Neuronal stem cell (in vitro differentiated cells): ENCODE measurements around the gene KAT5.
A peak's percentile ranks its signal among the peaks of the same experiment; 100 is the strongest.

Experiments
- DNase-seq: peaks from one replicate; pipeline ENCODE4 v3.0.0-alpha.2; 2013; ENCODE audit warnings: low spot score
- H2AFZ ChIP-seq: one replicate; pipeline ENCODE4 v1.6.1; 2013; ENCODE audit warnings: mild to moderate bottlenecking, low read length, inconsistent platforms
- H2AK5ac ChIP-seq: 2 replicates; pipeline ENCODE4 v1.6.1; 2013; ENCODE audit warnings: low read depth, mild to moderate bottlenecking, inconsistent platforms, low read length, moderate library complexity, mixed read lengths
- H2BK120ac ChIP-seq: 2 replicates; pipeline ENCODE4 v1.6.1; 2013; ENCODE audit warnings: low read depth, mild to moderate bottlenecking, inconsistent platforms, low read length, moderate library complexity, mixed read lengths
- H2BK12ac ChIP-seq: one replicate; pipeline ENCODE4 v1.6.1; 2013; ENCODE audit warnings: low read length, inconsistent platforms
- H2BK15ac ChIP-seq: 2 replicates; pipeline ENCODE4 v1.6.1; 2013; ENCODE audit warnings: mild to moderate bottlenecking, low read length, inconsistent platforms, mixed read lengths
- H2BK5ac ChIP-seq: one replicate; pipeline ENCODE4 v1.6.1; 2013; ENCODE audit warnings: inconsistent platforms, mild to moderate bottlenecking, low read length, moderate library complexity
- H3K14ac ChIP-seq: one replicate; pipeline ENCODE4 v1.6.1; 2013; ENCODE audit warnings: low read length, inconsistent platforms
- H3K18ac ChIP-seq: 2 replicates; pipeline ENCODE4 v1.6.1; 2013; ENCODE audit warnings: low read length, inconsistent platforms
- H3K23ac ChIP-seq: 2 replicates; pipeline ENCODE4 v1.6.1; 2013; ENCODE audit warnings: low read depth, mild to moderate bottlenecking, mixed read lengths, low read length, inconsistent platforms; ENCODE audit not compliant: poor library complexity
- H3K27ac ChIP-seq: replicated peaks from 3 replicates; pipeline ENCODE4 v1.5.1; 2013; ENCODE audit warnings: low read length, inconsistent platforms
- H3K27me3 ChIP-seq, 3 experiments: 2 replicates each; pipeline ENCODE4 v1.6.1; 2013; ENCODE audit warnings: low read length in 3 of 3, mild to moderate bottlenecking in 2 of 3, inconsistent platforms in 1 of 3, low read depth in 1 of 3, mixed read lengths in 1 of 3, moderate library complexity in 1 of 3; ENCODE audit not compliant: control insufficient read depth in 3 of 3, insufficient read depth in 3 of 3
- H3K36me3 ChIP-seq, 2 donors: replicated peaks in 1 of 2; 2 replicates each; pipeline ENCODE4 v1.6.1; 2013; ENCODE audit warnings: low read length in 2 of 2; ENCODE audit not compliant: control insufficient read depth in 2 of 2, insufficient read depth in 2 of 2
- H3K4ac ChIP-seq: 2 replicates; pipeline ENCODE4 v1.6.1; 2013; ENCODE audit warnings: inconsistent platforms, mild to moderate bottlenecking, low read length, moderate library complexity
- H3K4me1 ChIP-seq, 2 donors: 1 replicate in 1 of 2; 2 replicates in 1 of 2; pipeline ENCODE4 v1.6.1; 2013; ENCODE audit warnings: low read length in 2 of 2, low read depth in 1 of 2; ENCODE audit not compliant: control insufficient read depth in 2 of 2, insufficient read depth in 1 of 2
- H3K4me2 ChIP-seq: one replicate; pipeline ENCODE4 v1.6.1; 2013; ENCODE audit warnings: mild to moderate bottlenecking, low read length, inconsistent platforms; ENCODE audit not compliant: insufficient read depth, poor library complexity, severe bottlenecking
- H3K4me3 ChIP-seq, 2 donors: 2 replicates each; pipeline ENCODE4 v1.5.1; 2013; ENCODE audit warnings: low read length in 2 of 2, mild to moderate bottlenecking in 2 of 2, inconsistent platforms in 1 of 2, moderate library complexity in 1 of 2
- H3K79me1 ChIP-seq: one replicate; pipeline ENCODE4 v1.6.1; 2013; ENCODE audit warnings: low read depth, mild to moderate bottlenecking, inconsistent platforms, low read length, moderate library complexity
- H3K9ac ChIP-seq: one replicate; pipeline ENCODE4 v1.6.1; 2013; ENCODE audit warnings: mild to moderate bottlenecking, low read depth, low read length, inconsistent platforms; ENCODE audit not compliant: poor library complexity
- H3K9me3 ChIP-seq, 2 donors: replicated peaks in 1 of 2; 2 replicates each; pipeline versions ENCODE3 to v1.6.1; 2013; ENCODE audit warnings: low read length in 2 of 2, mild to moderate bottlenecking in 2 of 2, inconsistent platforms in 1 of 2, low read depth in 1 of 2, mixed read lengths in 1 of 2, moderate library complexity in 1 of 2; ENCODE audit not compliant: control insufficient read depth in 2 of 2, insufficient read depth in 1 of 2
- H4K8ac ChIP-seq: one replicate; pipeline ENCODE4 v1.6.1; 2013; ENCODE audit warnings: low read depth, mild to moderate bottlenecking, inconsistent platforms, low read length, moderate library complexity
- H4K91ac ChIP-seq: one replicate; pipeline ENCODE4 v1.6.1; 2013; ENCODE audit warnings: low read length, low read depth, mild to moderate bottlenecking, inconsistent platforms; ENCODE audit not compliant: poor library complexity
- WGBS, 2 donors: extraction: QIAGEN DNeasy Blood & Tissue Kit; methylation state at CpG; one replicate each; pipeline ENCODE4 v1.1.7; 2013; ENCODE audit warnings: missing lambda C conversion rate in 2 of 2, mixed read lengths in 1 of 2; ENCODE audit not compliant: insufficient read length in 2 of 2, insufficient replicate concordance in 1 of 2; ENCODE audit errors: extremely low coverage in 2 of 2; 5-methylcytosine and 5-hydroxymethylcytosine counted together

KAT5 gene

DNA sequence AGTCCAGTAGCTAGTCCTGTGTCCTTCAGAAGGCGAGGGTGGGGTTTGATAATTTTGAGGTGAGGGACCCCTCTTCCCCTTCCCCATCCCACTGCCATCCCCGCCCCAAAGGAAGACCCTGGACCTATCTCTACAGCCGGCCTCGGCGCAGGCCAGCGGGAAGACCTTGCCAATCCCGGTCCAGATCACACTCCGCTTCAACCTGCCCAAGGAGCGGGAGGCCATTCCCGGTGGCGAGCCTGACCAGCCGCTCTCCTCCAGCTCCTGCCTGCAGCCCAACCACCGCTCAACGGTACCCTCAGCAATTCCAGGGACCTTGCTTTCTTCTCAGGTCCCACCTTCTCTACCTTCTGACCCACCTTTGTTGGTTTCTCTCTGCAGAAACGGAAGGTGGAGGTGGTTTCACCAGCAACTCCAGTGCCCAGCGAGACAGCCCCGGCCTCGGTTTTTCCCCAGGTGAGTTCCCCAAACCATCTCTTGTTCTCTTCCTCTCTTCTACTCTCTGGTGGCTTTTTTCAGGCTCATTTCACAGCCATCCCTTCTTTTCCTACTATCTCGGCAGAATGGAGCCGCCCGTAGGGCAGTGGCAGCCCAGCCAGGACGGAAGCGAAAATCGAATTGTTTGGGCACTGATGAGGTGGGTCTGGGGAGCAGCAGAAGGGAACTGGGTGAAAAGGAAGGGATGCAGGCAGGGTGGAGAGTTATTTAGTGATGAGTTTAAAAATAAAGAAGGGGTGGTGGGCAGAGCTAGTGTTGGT, 1.3 kb downstream of the KAT5 start:
- Histone ChIP-seq H3K4ac (no peak overlapping the region), H3K9ac (no peak overlapping the region), H3K14ac (no peak overlapping the region), H2BK120ac (no peak overlapping the region), H2BK15ac (no peak overlapping the region), H3K27me3 (no peaks in the 10 kb centered on the region), H3K23ac (no peak overlapping the region), H3K18ac (no peak overlapping the region), H3K9me3 (no peaks in the 10 kb centered on the region), H2BK5ac (no peak overlapping the region), H3K4me1 (peaks cover 5 to 6% of the 10 kb centered on the region in 2 donors), H2AK5ac (peak overlapping the region; percentile 19), H3K4me2 (no peak overlapping the region), H3K27ac (no peak overlapping the region), H3K36me3 (peaks cover 47 to 58% of the 10 kb centered on the region in 2 donors), H3K4me3 (peak overlapping the region in 1 of 2 donors; percentile 57), H4K8ac (no peak overlapping the region), H4K91ac (no peak overlapping the region), H3K79me1 (peaks cover 6% of the 10 kb centered on the region), H2AFZ (no peak overlapping the region), H2BK12ac (no peak overlapping the region)
- WGBS, 2 donors: no CpG with 5 or more reads among the region's 24 CpGs
- DNase-seq: no peak

DNA sequence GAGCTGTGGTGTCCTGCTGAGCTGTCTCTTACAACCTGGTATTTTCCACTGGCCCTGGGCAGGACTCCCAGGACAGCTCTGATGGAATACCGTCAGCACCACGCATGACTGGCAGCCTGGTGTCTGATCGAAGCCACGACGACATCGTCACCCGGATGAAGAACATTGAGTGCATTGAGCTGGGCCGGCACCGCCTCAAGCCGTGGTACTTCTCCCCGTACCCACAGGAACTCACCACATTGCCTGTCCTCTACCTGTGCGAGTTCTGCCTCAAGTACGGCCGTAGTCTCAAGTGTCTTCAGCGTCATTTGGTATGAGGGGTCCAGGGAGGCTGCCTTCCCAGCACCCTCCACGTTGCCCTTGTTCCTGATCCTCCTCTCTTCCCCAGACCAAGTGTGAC, 2.4 kb downstream of the KAT5 start:
- Histone ChIP-seq H3K4ac (no peak overlapping the region), H3K36me3 (peaks cover 55 to 68% of the 10 kb centered on the region in 2 donors), H3K79me1 (peaks cover 6% of the 10 kb centered on the region), H3K14ac (no peak overlapping the region), H3K23ac (no peak overlapping the region), H4K8ac (no peak overlapping the region), H2BK15ac (no peak overlapping the region), H3K27me3 (no peaks in the 10 kb centered on the region), H3K27ac (no peak overlapping the region), H2BK12ac (no peak overlapping the region), H3K18ac (no peak overlapping the region), H2BK5ac (no peak overlapping the region), H2AK5ac (no peak overlapping the region), H3K4me2 (no peak overlapping the region), H3K9ac (peak overlapping the region; percentile 26), H3K9me3 (no peaks in the 10 kb centered on the region), H3K4me3 (no peak overlapping the region), H2BK120ac (no peak overlapping the region), H2AFZ (no peak overlapping the region), H3K4me1 (peaks cover 6 to 9% of the 10 kb centered on the region in 2 donors), H4K91ac (no peak overlapping the region)
- DNase-seq: no peak
- no CpG with 5 or more reads among the region's 16 CpGs for WGBS, 2 donors

DNA sequence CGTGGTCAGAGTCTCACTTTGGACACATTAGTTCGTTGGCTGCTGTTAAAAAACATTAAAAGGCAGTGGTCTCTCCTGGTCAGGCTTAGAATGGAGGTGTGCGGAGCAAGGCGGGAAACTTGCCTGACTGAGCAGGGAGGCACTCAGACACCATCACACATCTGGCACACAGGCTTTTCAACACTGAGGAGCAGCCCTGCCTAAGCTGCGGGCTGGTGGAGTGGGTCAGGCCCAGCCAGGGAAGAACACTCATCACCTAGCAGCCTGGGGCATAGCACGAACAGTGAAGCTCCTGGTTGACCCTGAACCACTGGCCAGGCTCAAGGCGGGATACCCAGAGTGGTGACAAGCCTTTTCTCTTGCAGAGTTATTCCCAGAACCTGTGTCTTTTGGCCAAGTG, 4.2 kb downstream of the KAT5 start:
- Histone ChIP-seq H3K9me3 (no peaks in the 10 kb centered on the region), H3K4ac (no peak overlapping the region), H3K4me3 (peak overlapping the region in 1 of 2 donors; percentile 10), H3K27ac (no peak overlapping the region), H3K79me1 (peaks cover 11% of the 10 kb centered on the region), H2AK5ac (no peak overlapping the region), H3K27me3 (no peaks in the 10 kb centered on the region), H3K4me2 (no peak overlapping the region), H2BK120ac (no peak overlapping the region), H4K8ac (no peak overlapping the region), H3K36me3 (peaks cover 55 to 76% of the 10 kb centered on the region in 2 donors), H3K14ac (no peak overlapping the region), H2BK5ac (no peak overlapping the region), H2BK15ac (no peak overlapping the region), H3K23ac (peak overlapping the region; percentile 23), H3K9ac (no peak overlapping the region), H4K91ac (no peak overlapping the region), H2AFZ (no peak overlapping the region), H2BK12ac (no peak overlapping the region), H3K18ac (no peak overlapping the region), H3K4me1 (peaks cover 11 to 15% of the 10 kb centered on the region in 2 donors)
- WGBS, 2 donors: no CpG with 5 or more reads among the region's 7 CpGs
- DNase-seq: no peak

DNA sequence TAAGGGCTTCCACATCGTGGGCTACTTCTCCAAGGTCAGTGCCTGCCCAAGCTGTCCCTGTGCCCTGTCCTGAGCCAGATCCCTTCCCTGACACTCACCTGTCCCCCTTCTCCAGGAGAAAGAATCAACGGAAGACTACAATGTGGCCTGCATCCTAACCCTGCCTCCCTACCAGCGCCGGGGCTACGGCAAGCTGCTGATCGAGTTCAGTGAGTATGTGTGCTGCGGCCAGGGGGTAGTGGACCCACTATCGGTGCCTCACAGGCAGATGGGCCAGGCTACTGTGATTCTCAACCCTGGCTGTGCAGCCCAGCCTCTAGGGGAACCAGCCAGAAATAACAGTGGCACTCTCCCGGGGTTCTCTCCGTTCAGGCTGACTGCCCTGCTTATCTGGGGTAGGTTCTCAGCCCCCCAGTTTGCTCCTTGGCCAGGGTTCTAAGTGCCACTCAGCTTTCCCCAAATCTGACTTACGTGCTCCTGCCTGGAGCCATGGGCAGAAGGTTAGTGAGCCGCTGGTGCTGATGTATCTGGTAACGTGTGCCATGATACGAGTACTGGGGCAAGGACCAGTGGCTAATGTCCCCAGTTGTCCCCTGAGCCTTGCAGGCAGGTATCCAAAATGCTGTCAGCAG, 4.8 kb downstream of the KAT5 start:
- Histone ChIP-seq H2AK5ac (no peak overlapping the region), H3K4ac (no peak overlapping the region), H4K8ac (no peak overlapping the region), H3K23ac (no peak overlapping the region), H3K4me2 (no peak overlapping the region), H3K9me3 (no peaks in the 10 kb centered on the region), H2BK12ac (no peak overlapping the region), H3K36me3 (peaks cover 55 to 76% of the 10 kb centered on the region in 2 donors), H2AFZ (no peak overlapping the region), H3K14ac (no peak overlapping the region), H3K4me3 (no peak overlapping the region), H2BK120ac (no peak overlapping the region), H3K9ac (peak overlapping the region; percentile 53), H2BK15ac (no peak overlapping the region), H3K18ac (no peak overlapping the region), H2BK5ac (peak overlapping the region; percentile 70), H3K27ac (no peak overlapping the region), H4K91ac (no peak overlapping the region), H3K4me1 (peaks cover 11 to 15% of the 10 kb centered on the region in 2 donors), H3K27me3 (no peaks in the 10 kb centered on the region), H3K79me1 (peaks cover 11% of the 10 kb centered on the region)
- no peak for DNase-seq
- no CpG with 5 or more reads among the region's 14 CpGs for WGBS, 2 donors
